ENCODE results near the gene TMEM91.

The TMEM91 gene

GRCh38 chr19:41330946-41331678, 45.2 kb upstream of the TMEM91 start:
- H3K4me2 ChIP-seq (ENCODE audit: low read depth, low read length, poor library complexity, severe bottlenecking), result no peak overlapping the region
- H3K9me3 ChIP-seq (ENCODE audit: insufficient read depth, low read length), result no peaks in the 10 kb centered on the region
- TF ChIP-seq EZH2phosphoT487 (conservative IDR thresholded peaks at IDR 0.05; ENCODE audit: low read length), result no peak
- TF ChIP-seq CTCF (IDR thresholded peaks at IDR 0.05; ENCODE audit: insufficient read depth, low read length, poor library complexity, severe bottlenecking), result no peak
- no peak overlapping the region for H3K9ac ChIP-seq (ENCODE audit: low read length)
- no peak overlapping the region for H3K4me3 ChIP-seq (ENCODE audit: insufficient read depth, low read length, poor library complexity, severe bottlenecking)
- H3K79me2 ChIP-seq (ENCODE audit: insufficient read depth, low read length), result no peaks in the 10 kb centered on the region
- peaks cover 22% of the 10 kb centered on the region for H3F3A ChIP-seq (ENCODE audit: insufficient read depth)
- no peaks in the 10 kb centered on the region for H3K9me2 ChIP-seq (replicated peaks; ENCODE audit: insufficient read depth, low read length)
- H3K27ac ChIP-seq (ENCODE audit: low read depth, low read length), result no peak overlapping the region
- peaks cover 4% of the 10 kb centered on the region; the same call in 1 of the 2 replicates for H3K36me3 ChIP-seq (ENCODE audit: low read length)
- no peak overlapping the region for H2AFZ ChIP-seq (ENCODE audit: low read depth, low read length, severe bottlenecking)
- no peaks in the 10 kb centered on the region for H3K27me3 ChIP-seq (ENCODE audit: low read length)
- H4K20me1 ChIP-seq (ENCODE audit: low read depth, low read length), result no peaks in the 10 kb centered on the region

- no peak overlapping the region for H3K4me2 ChIP-seq (ENCODE audit: low read depth, low read length, poor library complexity, severe bottlenecking)
- H3K27ac ChIP-seq (ENCODE audit: low read depth, low read length), result no peak overlapping the region
- no peak overlapping the region for H3K4me3 ChIP-seq (ENCODE audit: insufficient read depth, low read length, poor library complexity, severe bottlenecking)
- no peak overlapping the region for H2AFZ ChIP-seq (ENCODE audit: low read depth, low read length, severe bottlenecking)
- no peaks in the 10 kb centered on the region for H4K20me1 ChIP-seq (ENCODE audit: low read depth, low read length)
- H3K9me3 ChIP-seq (ENCODE audit: insufficient read depth, low read length), result no peaks in the 10 kb centered on the region
- H3K27me3 ChIP-seq (ENCODE audit: low read length), result no peaks in the 10 kb centered on the region
- peaks cover 18% of the 10 kb centered on the region for H3F3A ChIP-seq (ENCODE audit: insufficient read depth)
- no peaks in the 10 kb centered on the region; the same call in 1 of the 2 replicates for H3K79me2 ChIP-seq (ENCODE audit: insufficient read depth, low read length)
- H3K36me3 ChIP-seq (ENCODE audit: low read length), result peaks cover 4% of the 10 kb centered on the region; the same call in 1 of the 2 replicates
- no peak overlapping the region for H3K9ac ChIP-seq (ENCODE audit: low read length)
- TF ChIP-seq CTCF (IDR thresholded peaks at IDR 0.05; ENCODE audit: insufficient read depth, low read length, poor library complexity, severe bottlenecking) (no peak), EZH2phosphoT487 (conservative IDR thresholded peaks at IDR 0.05; ENCODE audit: low read length) (no peak)
- no peaks in the 10 kb centered on the region for H3K9me2 ChIP-seq (replicated peaks; ENCODE audit: insufficient read depth, low read length)
Measured at GRCh38 chr19:41332000-41332399, 44.3 kb upstream of the TMEM91 start.

GRCh38 chr19:41332468-41332867, 43.9 kb upstream of the TMEM91 start:
- H3K27ac ChIP-seq (ENCODE audit: low read depth, low read length), result no peak overlapping the region
- H3K4me3 ChIP-seq (ENCODE audit: insufficient read depth, low read length, poor library complexity, severe bottlenecking), result no peak overlapping the region
- no peak overlapping the region for H2AFZ ChIP-seq (ENCODE audit: low read depth, low read length, severe bottlenecking)
- TF ChIP-seq CTCF (IDR thresholded peaks at IDR 0.05; ENCODE audit: insufficient read depth, low read length, poor library complexity, severe bottlenecking) (no peak), EZH2phosphoT487 (conservative IDR thresholded peaks at IDR 0.05; ENCODE audit: low read length) (no peak)
- H3K79me2 ChIP-seq (ENCODE audit: insufficient read depth, low read length), result peaks cover 1% of the 10 kb centered on the region
- H3F3A ChIP-seq (ENCODE audit: insufficient read depth), result peaks cover 15% of the 10 kb centered on the region
- H3K9me2 ChIP-seq (replicated peaks; ENCODE audit: insufficient read depth, low read length), result no peaks in the 10 kb centered on the region
- no peaks in the 10 kb centered on the region for H4K20me1 ChIP-seq (ENCODE audit: low read depth, low read length)
- no peaks in the 10 kb centered on the region for H3K27me3 ChIP-seq (ENCODE audit: low read length)
- H3K9ac ChIP-seq (ENCODE audit: low read length), result no peak overlapping the region
- peaks cover 4% of the 10 kb centered on the region; the same call in 1 of the 2 replicates for H3K36me3 ChIP-seq (ENCODE audit: low read length)
- H3K4me2 ChIP-seq (ENCODE audit: low read depth, low read length, poor library complexity, severe bottlenecking), result no peak overlapping the region
- H3K9me3 ChIP-seq (ENCODE audit: insufficient read depth, low read length), result no peaks in the 10 kb centered on the region

Measured in SU-DHL-6 (cell line).